Activated CD4-positive, alpha-beta T cell treated with anti-CD3 and anti-CD28 coated beads, Interleukin-2, amount 10 ng/mL, durations not matched to agents 24 days and 14 days (primary cell): Measurements from ENCODE around the gene CHRNA7. TPM values are rescaled to one million over a fixed set of nuclear protein-coding genes. Genes with fewer than 3 reads are reported as not detected.

Experiments used
- DNase-seq: peaks from one replicate; pipeline ENCODE4 v3.0.0; 2022
- H3K27ac Mint-ChIP-seq: one replicate; pipeline ENCODE4 v1.8.0; 2022; ENCODE audit warnings: mild to moderate bottlenecking, mixed read lengths
- H3K27me3 Mint-ChIP-seq: one replicate; pipeline ENCODE4 v1.8.0; 2022; ENCODE audit warnings: mixed read lengths
- H3K36me3 Mint-ChIP-seq: one replicate; pipeline ENCODE4 v1.8.0; 2022; ENCODE audit warnings: low read depth, mild to moderate bottlenecking, mixed read lengths
- H3K4me1 Mint-ChIP-seq: one replicate; pipeline ENCODE4 v1.8.0; 2021; ENCODE audit warnings: mixed read lengths
- H3K4me3 Mint-ChIP-seq: one replicate; pipeline ENCODE4 v1.8.0; 2022; ENCODE audit warnings: mild to moderate bottlenecking, moderate library complexity, mixed read lengths
- H3K9me3 Mint-ChIP-seq: one replicate; pipeline ENCODE4 v1.8.0; 2021; ENCODE audit warnings: mixed read lengths
- intact Hi-C: fragments of 100-400 bp; cut with micrococcal nuclease; formaldehyde crosslinking; loops from one replicate; pipeline ENCODE4 v1.15.1; 2023
- total RNA-seq: library from RNA; stranded (reverse); gene quantifications from 2 replicates; pipeline ENCODE4 v1.2.3, GENCODE V29; 2022

The CHRNA7 gene
- 0.12 TPM in 1 of 2 replicates, not detected in the other for total RNA-seq

GRCh38 chr15:32029862-32030781 is at the start of gene CHRNA7:
CHRNA7 (plus strand) TSS chr15:32030515; CDS start chr15:32030595, 80 bp downstream.
- peaks cover 65% of the 10 kb centered on the region for H3K27me3 Mint-ChIP-seq
- no peak within 1 kb of the TSS for H3K27ac Mint-ChIP-seq
- intact Hi-C loops, result no loop called here
- H3K36me3 Mint-ChIP-seq, result no peaks in the 10 kb centered on the region
- no peaks in the 10 kb centered on the region for H3K9me3 Mint-ChIP-seq
- peak; percentile 61 for DNase-seq
- H3K4me1 Mint-ChIP-seq, result peaks cover 2% of the 10 kb centered on the region
- H3K4me3 Mint-ChIP-seq, result peak within 1 kb of the TSS; percentile 4

DNA sequence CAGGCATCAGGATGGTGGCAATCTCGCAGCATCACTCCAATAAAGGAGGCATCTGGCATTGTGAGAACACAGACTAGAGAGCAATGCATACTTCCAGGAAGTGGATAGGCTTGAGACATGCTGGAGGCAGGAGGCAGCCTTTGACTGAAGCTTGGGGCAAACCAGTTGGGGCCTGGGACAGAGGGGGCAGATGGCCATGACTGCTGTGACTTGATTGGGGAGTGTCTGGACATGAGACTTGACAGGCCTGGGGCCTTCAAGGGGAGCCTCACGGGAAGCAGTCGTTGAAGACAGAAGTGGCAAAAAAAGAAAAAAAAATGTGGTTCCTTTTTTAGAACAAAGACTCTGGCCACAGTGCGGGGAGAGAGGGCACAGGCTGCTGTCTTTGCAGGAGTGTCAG is 44.7 kb upstream of the CHRNA7 start:
- H3K27ac Mint-ChIP-seq, result no peak overlapping the region
- intact Hi-C loops, result no loop called here
- no peaks in the 10 kb centered on the region for H3K36me3 Mint-ChIP-seq
- DNase-seq, result peak; percentile 46
- H3K4me3 Mint-ChIP-seq, result no peak overlapping the region
- H3K9me3 Mint-ChIP-seq, result no peaks in the 10 kb centered on the region
- no peaks in the 10 kb centered on the region for H3K4me1 Mint-ChIP-seq
- H3K27me3 Mint-ChIP-seq, result no peaks in the 10 kb centered on the region

GRCh38 chr15:31993062-31993461 is 37.3 kb upstream of the CHRNA7 start:
- peaks cover 4% of the 10 kb centered on the region for H3K27me3 Mint-ChIP-seq

GRCh38 chr15:31997711-31998110 is 32.6 kb upstream of the CHRNA7 start:
- DNase-seq, result no peak
- H3K9me3 Mint-ChIP-seq, result no peaks in the 10 kb centered on the region
- intact Hi-C loops, result no loop called here
- no peak overlapping the region for H3K27ac Mint-ChIP-seq
- no peaks in the 10 kb centered on the region for H3K36me3 Mint-ChIP-seq
- no peak overlapping the region for H3K4me3 Mint-ChIP-seq
- H3K27me3 Mint-ChIP-seq, result peaks cover 6% of the 10 kb centered on the region
- H3K4me1 Mint-ChIP-seq, result no peaks in the 10 kb centered on the region

More at GRCh38 chr15:31993062-31993461, 37.3 kb upstream of the CHRNA7 start:
- intact Hi-C loops, result no loop called here
- H3K4me1 Mint-ChIP-seq, result no peaks in the 10 kb centered on the region
- no peaks in the 10 kb centered on the region for H3K36me3 Mint-ChIP-seq
- DNase-seq, result no peak
- H3K4me3 Mint-ChIP-seq, result no peak overlapping the region
- H3K27ac Mint-ChIP-seq, result no peak overlapping the region
- H3K9me3 Mint-ChIP-seq, result no peaks in the 10 kb centered on the region

GRCh38 chr15:32003558-32003957 is 26.8 kb upstream of the CHRNA7 start:
- peaks cover 3% of the 10 kb centered on the region for H3K27me3 Mint-ChIP-seq
- DNase-seq, result no peak
- no peaks in the 10 kb centered on the region for H3K36me3 Mint-ChIP-seq
- intact Hi-C loops, result no loop called here
- no peaks in the 10 kb centered on the region for H3K9me3 Mint-ChIP-seq
- H3K4me1 Mint-ChIP-seq, result no peaks in the 10 kb centered on the region
- no peak overlapping the region for H3K4me3 Mint-ChIP-seq
- H3K27ac Mint-ChIP-seq, result no peak overlapping the region

- H3K36me3 Mint-ChIP-seq, result no peaks in the 10 kb centered on the region
- no peaks in the 10 kb centered on the region for H3K4me1 Mint-ChIP-seq
- intact Hi-C loops, result no loop called here
- peaks cover 3% of the 10 kb centered on the region for H3K27me3 Mint-ChIP-seq
- no peak overlapping the region for H3K27ac Mint-ChIP-seq
- no peaks in the 10 kb centered on the region for H3K9me3 Mint-ChIP-seq
- no peak overlapping the region for H3K4me3 Mint-ChIP-seq
- no peak for DNase-seq
Observed at GRCh38 chr15:32004249-32004648, 26.1 kb upstream of the CHRNA7 start.

DNA sequence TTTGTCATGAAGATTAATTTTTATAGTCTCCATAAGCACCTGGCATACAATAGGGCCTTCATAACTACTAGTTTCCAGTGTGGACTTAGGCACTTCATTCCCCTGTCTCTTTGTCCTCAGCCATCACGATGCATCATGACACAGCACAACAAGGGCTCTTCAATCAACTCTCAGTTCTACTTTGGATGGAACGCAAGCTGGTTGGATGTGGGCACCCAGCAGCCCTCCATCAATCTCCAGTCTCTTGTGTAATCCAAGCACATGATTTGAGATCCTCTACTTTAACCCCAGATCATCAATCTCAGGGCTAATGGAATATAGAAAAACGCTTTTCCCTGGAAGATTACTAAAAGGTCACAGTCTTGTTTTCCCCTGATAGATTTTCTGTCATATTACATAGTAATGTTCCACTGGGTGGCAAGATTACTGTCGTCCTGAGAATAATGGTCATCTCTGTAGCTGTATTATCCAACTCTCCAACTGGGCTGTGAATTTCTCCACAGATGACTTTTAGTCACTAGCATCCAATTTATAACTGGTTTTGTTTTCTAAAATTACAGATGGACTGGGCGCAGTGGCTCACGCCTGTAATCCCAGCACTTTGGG is 22.9 kb upstream of the CHRNA7 start:
- no peak for DNase-seq
- Mint-ChIP-seq H3K9me3 (no peaks in the 10 kb centered on the region), H3K36me3 (no peaks in the 10 kb centered on the region), H3K4me1 (no peaks in the 10 kb centered on the region), H3K4me3 (no peak overlapping the region), H3K27ac (no peak overlapping the region), H3K27me3 (no peaks in the 10 kb centered on the region)
- intact Hi-C loops, result no loop called here

GRCh38 chr15:32014953-32015352 is 15.4 kb upstream of the CHRNA7 start:
- Mint-ChIP-seq H3K27ac (no peak overlapping the region), H3K9me3 (no peaks in the 10 kb centered on the region), H3K4me3 (no peak overlapping the region), H3K27me3 (peaks cover 3% of the 10 kb centered on the region), H3K36me3 (no peaks in the 10 kb centered on the region), H3K4me1 (no peaks in the 10 kb centered on the region)
- intact Hi-C loops, result no loop called here
- DNase-seq, result no peak

DNA sequence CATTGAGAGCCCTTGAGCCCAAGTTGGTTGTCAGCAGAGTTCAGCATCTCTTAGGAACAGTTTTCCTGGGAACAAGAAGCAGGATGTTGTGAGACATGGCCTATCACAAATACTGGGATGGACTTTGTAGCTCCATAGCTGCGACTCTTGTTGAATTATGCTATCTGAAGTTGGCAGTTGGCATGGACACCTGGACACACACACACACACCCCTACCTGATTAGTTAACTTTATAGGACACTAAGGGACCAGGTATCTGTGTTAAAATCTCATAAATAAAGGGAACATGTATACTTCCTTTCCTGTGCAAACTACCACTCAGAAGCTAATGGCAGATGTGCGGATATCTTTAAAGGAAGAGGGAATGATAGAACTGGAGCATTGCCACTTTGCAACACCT is 10.2 kb upstream of the CHRNA7 start:
- no peak overlapping the region for H3K27ac Mint-ChIP-seq
- DNase-seq, result no peak
- intact Hi-C loops, result no loop called here
- H3K36me3 Mint-ChIP-seq, result no peaks in the 10 kb centered on the region
- H3K4me3 Mint-ChIP-seq, result no peak overlapping the region
- H3K27me3 Mint-ChIP-seq, result peaks cover 4% of the 10 kb centered on the region
- H3K9me3 Mint-ChIP-seq, result no peaks in the 10 kb centered on the region
- no peaks in the 10 kb centered on the region for H3K4me1 Mint-ChIP-seq

GRCh38 chr15:32028921-32029320 is 1.4 kb upstream of the CHRNA7 start:
- Mint-ChIP-seq H3K9me3 (no peaks in the 10 kb centered on the region), H3K36me3 (no peaks in the 10 kb centered on the region), H3K27ac (no peak overlapping the region), H3K4me3 (no peak overlapping the region), H3K27me3 (peaks cover 63% of the 10 kb centered on the region), H3K4me1 (peaks cover 2% of the 10 kb centered on the region)
- intact Hi-C loops, result no loop called here
- no peak for DNase-seq

- H3K36me3 Mint-ChIP-seq, result no peaks in the 10 kb centered on the region
- H3K9me3 Mint-ChIP-seq, result no peaks in the 10 kb centered on the region
- peaks cover 2% of the 10 kb centered on the region for H3K4me1 Mint-ChIP-seq
- intact Hi-C loops, result no loop called here
- no peak for DNase-seq
- no peak overlapping the region for H3K27ac Mint-ChIP-seq
- H3K27me3 Mint-ChIP-seq, result peaks cover 63% of the 10 kb centered on the region
- no peak overlapping the region for H3K4me3 Mint-ChIP-seq
Observed at GRCh38 chr15:32029409-32029861, 880 bp upstream of the CHRNA7 start.

GRCh38 chr15:32030795-32031194 is 480 bp downstream of the CHRNA7 start:
- Mint-ChIP-seq H3K9me3 (no peaks in the 10 kb centered on the region), H3K36me3 (no peaks in the 10 kb centered on the region), H3K4me1 (peaks cover 2% of the 10 kb centered on the region), H3K27ac (no peak overlapping the region), H3K27me3 (peaks cover 61% of the 10 kb centered on the region), H3K4me3 (no peak overlapping the region)
- DNase-seq, result no peak
- intact Hi-C loops, result no loop called here

- intact Hi-C loops, result no loop called here
- no peak overlapping the region for H3K4me3 Mint-ChIP-seq
- peaks cover 2% of the 10 kb centered on the region for H3K4me1 Mint-ChIP-seq
- no peaks in the 10 kb centered on the region for H3K36me3 Mint-ChIP-seq
- H3K27me3 Mint-ChIP-seq, result peaks cover 47% of the 10 kb centered on the region
- DNase-seq, result no peak
- no peaks in the 10 kb centered on the region for H3K9me3 Mint-ChIP-seq
- no peak overlapping the region for H3K27ac Mint-ChIP-seq
Observed at GRCh38 chr15:32033186-32033890, 3.0 kb downstream of the CHRNA7 start.

DNA sequence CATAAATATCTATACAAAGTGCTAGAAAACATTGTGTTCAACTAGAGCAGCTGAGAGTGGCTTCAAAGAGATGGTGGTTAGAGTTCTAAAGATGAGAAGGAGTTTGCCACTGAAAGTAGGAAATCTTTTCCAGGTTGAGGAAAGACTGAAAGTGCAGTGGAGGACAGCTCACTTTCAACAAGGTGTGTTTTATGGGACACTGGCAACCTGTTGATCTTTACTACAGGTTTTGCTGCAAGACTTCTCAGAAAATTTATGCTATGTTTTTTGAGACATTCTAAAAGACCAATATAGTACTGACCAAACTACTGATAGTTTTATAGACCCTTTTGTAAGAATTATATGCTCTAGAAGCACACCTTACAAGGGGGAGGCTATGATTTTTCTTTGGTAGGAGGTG is 3.8 kb downstream of the CHRNA7 start:
- H3K4me1 Mint-ChIP-seq, result peaks cover 2% of the 10 kb centered on the region
- no peaks in the 10 kb centered on the region for H3K9me3 Mint-ChIP-seq
- no peak overlapping the region for H3K4me3 Mint-ChIP-seq
- DNase-seq, result no peak
- intact Hi-C loops, result no loop called here
- peaks cover 44% of the 10 kb centered on the region for H3K27me3 Mint-ChIP-seq
- no peaks in the 10 kb centered on the region for H3K36me3 Mint-ChIP-seq
- H3K27ac Mint-ChIP-seq, result no peak overlapping the region
